Smooth muscle cell (in vitro differentiated cells): ENCODE results near the gene ADRA2C. TPM values are rescaled to one million over a fixed set of nuclear protein-coding genes. Genes with fewer than 3 reads are reported as not detected.

Experiments used
- DNase-seq: peaks from one replicate; lab custom pipeline; 2025; ENCODE audit not compliant: unreplicated experiment; lab: John Stamatoyannopoulos, UW
- H2AFZ ChIP-seq: fragments of 200-600 bp; sonication (generic); 2 replicates; pipeline ENCODE4 v1.6.0; 2016; ENCODE audit warnings: antibody characterized with exemption, low read depth, mild to moderate bottlenecking
- H3F3A ChIP-seq: fragments of 200-600 bp; sonication (generic); 2 replicates; pipeline ENCODE4 v1.6.0; 2017; ENCODE audit warnings: antibody characterized with exemption, low read depth
- H3K27ac ChIP-seq: fragments of 200-600 bp; sonication (generic); 2 replicates; pipeline ENCODE4 v1.5.1; 2016; ENCODE audit warnings: low read depth, mild to moderate bottlenecking
- H3K27me3 ChIP-seq: fragments of 200-600 bp; sonication (generic); 2 replicates; pipeline ENCODE4 v1.6.1; 2016; ENCODE audit warnings: low read depth, mild to moderate bottlenecking
- H3K36me3 ChIP-seq: fragments of 200-600 bp; sonication (generic); 2 replicates; pipeline ENCODE4 v1.5.1; 2016; ENCODE audit warnings: low read depth
- H3K4me1 ChIP-seq: fragments of 200-600 bp; sonication (generic); 2 replicates; pipeline ENCODE4 v1.5.1; 2016; ENCODE audit warnings: low read depth
- H3K4me2 ChIP-seq: fragments of 200-600 bp; sonication (generic); 2 replicates; pipeline ENCODE4 v1.6.0; 2016; ENCODE audit warnings: mild to moderate bottlenecking
- H3K4me3 ChIP-seq: fragments of 200-600 bp; sonication (generic); 2 replicates; pipeline ENCODE4 v1.5.1; 2016; ENCODE audit warnings: mild to moderate bottlenecking
- H3K79me2 ChIP-seq: fragments of 200-600 bp; sonication (generic); 2 replicates; pipeline ENCODE4 v1.6.0; 2016; ENCODE audit warnings: low read depth, mild to moderate bottlenecking
- H3K9ac ChIP-seq: fragments of 200-600 bp; sonication (generic); 2 replicates; pipeline ENCODE4 v1.6.0; 2016; ENCODE audit warnings: low read depth
- H3K9me3 ChIP-seq: fragments of 200-600 bp; sonication (generic); replicated peaks from 2 replicates; pipeline ENCODE4 v1.5.1; 2016; ENCODE audit warnings: low read depth
- H4K20me1 ChIP-seq: fragments of 200-600 bp; sonication (generic); 2 replicates; pipeline ENCODE4 v1.6.0; 2016; ENCODE audit warnings: low read depth
- CTCF ChIP-seq: fragments of 200-600 bp; sonication (generic); IDR thresholded peaks from 2 replicates; pipeline ENCODE4 v1.5.1; 2017; ENCODE audit warnings: borderline replicate concordance, mild to moderate bottlenecking, antibody characterized with exemption; ENCODE audit not compliant: insufficient read depth, poor library complexity, severe bottlenecking
- WGBS: methylation state at CpG from one replicate; pipeline ENCODE4 v1.1.7; 2016; ENCODE audit warnings: low lambda C conversion rate; 5-methylcytosine and 5-hydroxymethylcytosine counted together
- polyA plus RNA-seq: library from polyadenylated mRNA; unstranded; fragments of >200 nt; fragmentation: Nextera tagmentation; extraction: Ambion mirVana; gene quantifications from 2 replicates; pipeline ENCODE4 v1.2.1, GENCODE V29; 2016
- total RNA-seq: library from RNA; depleted of rRNA; stranded (reverse); fragments of >200 nt; gene quantifications from 2 replicates; pipeline ENCODE4 v1.2.3, GENCODE V29; 2014

ADRA2C gene
- total and polyA plus RNA-seq, 2 experiments from 2014 or later, result 0.53 to 1.6 TPM

GRCh38 chr4:3744901-3745300 lies 21.3 kb upstream of the ADRA2C start:
- Histone ChIP-seq H3K4me3 (no peak overlapping the region), H3K9ac (no peak overlapping the region), H2AFZ (no peak overlapping the region), H3K27ac (no peak overlapping the region), H3K9me3 (no peaks in the 10 kb centered on the region), H3K79me2 (no peaks in the 10 kb centered on the region), H3K4me2 (no peak overlapping the region), H4K20me1 (no peaks in the 10 kb centered on the region), H3F3A (no peaks in the 10 kb centered on the region), H3K4me1 (peaks cover 16% of the 10 kb centered on the region), H3K27me3 (peaks cover 49% of the 10 kb centered on the region), H3K36me3 (no peaks in the 10 kb centered on the region)
- WGBS, result 68% methylated on average over 14 of the region's 14 CpGs
- TF ChIP-seq CTCF, result no peak
- no peak for DNase-seq

- no peak overlapping the region for H3K4me2 ChIP-seq
- no peaks in the 10 kb centered on the region for H3K79me2 ChIP-seq
- H3K9me3 ChIP-seq, result no peaks in the 10 kb centered on the region
- H4K20me1 ChIP-seq, result no peaks in the 10 kb centered on the region
- H3K4me3 ChIP-seq, result no peak overlapping the region
- H3F3A ChIP-seq, result no peaks in the 10 kb centered on the region
- H2AFZ ChIP-seq, result no peak overlapping the region
- TF ChIP-seq CTCF, result no peak
- no peak overlapping the region for H3K27ac ChIP-seq
- DNase-seq, result no peak
- peaks cover 49% of the 10 kb centered on the region for H3K27me3 ChIP-seq
- 71% methylated on average over 25 of the region's 32 CpGs for WGBS
- no peak overlapping the region for H3K9ac ChIP-seq
- H3K36me3 ChIP-seq, result no peaks in the 10 kb centered on the region
- H3K4me1 ChIP-seq, result peaks cover 16% of the 10 kb centered on the region
These were observed 20.1 kb upstream of the ADRA2C start for GRCh38 chr4:3745886-3746656.

- no peaks in the 10 kb centered on the region for H3K79me2 ChIP-seq
- no peaks in the 10 kb centered on the region for H4K20me1 ChIP-seq
- H3K27ac ChIP-seq, result no peak overlapping the region
- peaks cover 49% of the 10 kb centered on the region for H3K27me3 ChIP-seq
- no peaks in the 10 kb centered on the region for H3F3A ChIP-seq
- no peak overlapping the region for H2AFZ ChIP-seq
- H3K36me3 ChIP-seq, result no peaks in the 10 kb centered on the region
- no peak overlapping the region for H3K9ac ChIP-seq
- no peaks in the 10 kb centered on the region for H3K9me3 ChIP-seq
- 91% methylated on average over 23 of the region's 23 CpGs for WGBS
- peaks cover 16% of the 10 kb centered on the region for H3K4me1 ChIP-seq
- no peak for DNase-seq
- no peak overlapping the region for H3K4me2 ChIP-seq
- no peak for TF ChIP-seq CTCF
- no peak overlapping the region for H3K4me3 ChIP-seq
These were observed 19.2 kb upstream of the ADRA2C start for GRCh38 chr4:3746701-3747580.
